ENCODE data around the gene MMP26. TPM values are rescaled to one million over a fixed set of nuclear protein-coding genes. Genes with fewer than 3 reads are reported as not detected.

Gene MMP26
- total RNA-seq, 4 donors from 2014 or later = not detected

GRCh38 chr11:4672470-4672869 is 32.1 kb upstream of the MMP26 start:
- no peak for TF ChIP-seq CTCF (IDR thresholded peaks at IDR 0.05; ENCODE audit: low read depth)

- TF ChIP-seq CTCF (IDR thresholded peaks at IDR 0.05; ENCODE audit: low read depth) = no peak
Observed at GRCh38 chr11:4673781-4674180, 30.8 kb upstream of the MMP26 start.

GRCh38 chr11:4677948-4678347 is 26.6 kb upstream of the MMP26 start:
- no peak for TF ChIP-seq CTCF (IDR thresholded peaks at IDR 0.05; ENCODE audit: low read depth)

GRCh38 chr11:4680341-4680740 is 24.2 kb upstream of the MMP26 start:
- TF ChIP-seq CTCF (IDR thresholded peaks at IDR 0.05; ENCODE audit: low read depth) = no peak

- no peak for TF ChIP-seq CTCF (IDR thresholded peaks at IDR 0.05; ENCODE audit: low read depth)
Observed at GRCh38 chr11:4682623-4683419, 21.8 kb upstream of the MMP26 start.

DNA sequence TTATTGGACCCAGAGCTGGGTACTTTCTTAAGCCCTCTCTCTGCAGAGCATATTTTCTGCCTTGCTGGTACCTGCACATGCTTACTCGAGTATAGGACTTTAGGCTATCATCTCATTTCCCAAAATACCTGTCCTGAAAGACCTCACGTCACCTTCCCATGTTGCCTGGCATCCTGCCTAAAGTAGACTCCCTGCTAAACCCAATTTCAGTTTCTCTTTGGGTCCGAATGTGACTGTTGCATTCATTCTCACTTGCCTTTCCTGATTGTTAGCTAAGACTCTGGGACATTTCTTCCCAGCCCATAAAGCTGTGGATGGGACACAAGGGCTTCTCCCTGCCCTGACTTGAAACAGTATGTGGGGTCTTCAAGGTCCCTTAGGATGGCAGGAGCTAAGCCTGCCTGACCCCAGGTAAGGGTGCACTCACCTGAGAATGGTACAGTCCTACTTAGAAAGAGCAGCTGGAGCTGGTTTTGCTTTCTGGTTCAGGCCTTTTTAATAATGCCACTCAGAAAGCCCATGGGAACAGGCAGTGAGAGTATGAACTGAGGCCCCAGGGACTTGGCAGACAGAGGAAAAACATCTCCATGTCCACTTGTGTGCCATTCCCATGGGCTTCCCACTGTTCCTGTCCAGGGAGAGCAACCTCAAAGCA is 19.8 kb upstream of the MMP26 start:
- TF ChIP-seq CTCF (IDR thresholded peaks at IDR 0.05; ENCODE audit: low read depth) = no peak

DNA sequence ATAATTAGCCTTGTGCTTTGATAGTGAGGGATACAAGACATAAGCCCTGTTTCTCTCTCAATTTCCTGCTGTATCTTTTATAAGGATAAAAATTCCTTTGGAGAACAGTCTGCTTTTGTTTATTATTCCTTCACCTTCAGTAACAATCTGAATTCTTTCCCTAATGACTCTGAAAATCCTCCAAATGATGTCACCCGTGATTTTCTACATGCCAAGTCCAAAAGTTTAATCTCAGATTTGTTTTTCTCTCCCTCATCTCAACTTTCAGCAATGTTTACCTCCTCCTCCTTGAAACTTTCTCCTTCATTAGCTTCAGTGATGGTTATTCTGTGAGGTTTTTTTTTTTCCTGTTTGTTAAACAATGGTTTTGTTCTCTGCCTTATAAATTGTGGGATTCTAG is 9.1 kb upstream of the MMP26 start:
- no peak for TF ChIP-seq CTCF (IDR thresholded peaks at IDR 0.05; ENCODE audit: low read depth)
